NCI-H1436 treated with DMSO at 0.1 percent for 48 hours (cell line): ENCODE results near the gene INCA1.

Source experiments
- DNase-seq: peaks from one replicate; lab custom pipeline; 2025; lab: John Stamatoyannopoulos, UW

INCA1 gene

GRCh38 chr17:4948166-4948930 is 49.0 kb downstream of the INCA1 start, which contains the start of gene PFN1:
Gene PFN1 (minus strand): TSS chr17:4948530. CDS start chr17:4948394, 136 bp downstream.
- DNase-seq: peak; percentile 55

GRCh38 chr17:4947411-4948165 is 49.7 kb downstream of the INCA1 start:
- DNase-seq: no peak

GRCh38 chr17:4947010-4947410 is 50.3 kb downstream of the INCA1 start:
- DNase-seq: no peak

- DNase-seq: no peak
Observed at GRCh38 chr17:4946312-4946976, 50.9 kb downstream of the INCA1 start.

- no peak for DNase-seq
Observed at GRCh38 chr17:4945944-4946280, 51.4 kb downstream of the INCA1 start.

DNA sequence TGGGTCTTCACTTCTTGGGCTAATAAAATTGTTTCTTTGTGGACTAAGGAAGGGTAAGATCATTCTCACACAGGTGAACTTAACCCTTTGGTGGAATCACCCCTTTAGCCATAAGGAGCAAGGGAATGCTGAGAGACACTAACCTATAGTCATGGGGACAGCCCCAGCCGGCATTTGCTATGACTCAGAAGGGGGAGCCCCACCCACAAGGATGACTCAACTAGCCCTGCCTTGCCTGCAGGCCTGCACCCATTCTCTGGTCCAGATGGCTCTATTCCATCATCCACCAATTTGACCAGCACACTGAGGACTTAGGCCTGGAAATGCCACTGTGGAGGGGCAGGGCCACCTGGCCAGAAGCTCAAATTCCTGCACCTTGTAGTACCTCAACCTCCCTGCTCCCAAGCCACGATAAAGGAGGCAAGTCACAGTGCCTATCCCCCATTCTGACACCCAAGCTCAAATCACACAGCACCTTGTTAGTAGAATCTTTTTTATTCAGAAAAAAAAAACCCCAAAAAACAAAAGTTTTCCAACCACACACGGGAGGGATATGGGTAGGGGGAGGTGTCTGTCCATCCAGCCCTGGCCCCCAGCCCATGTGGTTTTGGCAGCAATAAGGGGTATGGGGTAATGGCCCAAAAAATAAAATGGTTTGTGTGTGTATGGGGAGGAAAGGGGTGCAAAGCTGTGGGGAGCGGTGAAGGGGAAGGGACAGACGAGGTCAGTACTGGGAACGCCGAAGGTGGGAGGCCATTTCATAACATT is 52.0 kb downstream of the INCA1 start:
- no peak for DNase-seq

DNA sequence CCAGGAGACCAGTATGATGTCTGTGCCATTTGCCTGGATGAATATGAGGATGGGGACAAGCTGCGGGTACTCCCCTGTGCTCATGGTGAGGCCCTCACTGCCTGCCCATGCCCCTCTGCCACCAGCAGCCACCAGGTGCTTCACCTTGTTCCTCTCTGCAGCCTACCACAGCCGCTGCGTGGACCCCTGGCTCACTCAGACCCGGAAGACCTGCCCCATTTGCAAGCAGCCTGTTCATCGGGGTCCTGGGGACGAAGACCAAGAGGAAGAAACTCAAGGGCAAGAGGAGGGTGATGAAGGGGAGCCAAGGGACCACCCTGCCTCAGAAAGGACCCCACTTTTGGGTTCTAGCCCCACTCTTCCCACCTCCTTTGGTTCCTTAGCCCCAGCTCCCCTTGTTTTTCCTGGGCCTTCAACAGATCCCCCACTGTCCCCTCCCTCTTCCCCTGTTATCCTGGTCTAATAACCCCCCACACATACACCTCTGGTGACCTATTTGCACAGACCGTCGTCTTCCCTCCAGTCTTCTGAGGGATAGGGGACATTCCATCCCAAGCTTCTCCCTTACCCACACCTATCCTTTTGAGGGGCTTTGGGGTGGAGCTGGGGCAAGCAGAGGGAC is 52.7 kb downstream of the INCA1 start:
- no peak for DNase-seq

DNA sequence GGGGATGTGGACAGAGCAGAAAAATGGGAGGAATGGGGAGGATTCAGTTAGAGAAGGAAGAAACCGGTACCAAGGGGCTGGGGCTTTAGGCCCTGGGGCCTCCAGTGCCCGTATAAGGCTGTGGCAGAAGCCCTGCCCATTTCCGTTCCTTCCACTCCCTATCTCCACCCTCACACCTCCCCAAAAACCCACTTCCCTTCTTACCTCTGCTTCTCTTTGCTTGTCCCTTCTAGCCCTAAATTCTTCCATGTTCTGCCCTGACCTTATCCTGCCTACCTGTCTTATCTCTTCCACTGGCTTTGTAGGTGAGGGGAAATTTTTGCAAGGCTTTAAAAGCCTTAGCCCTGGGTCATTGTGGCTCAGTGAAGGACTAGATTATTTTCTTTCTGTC is 53.2 kb downstream of the INCA1 start:
- no peak for DNase-seq

- DNase-seq: no peak
Observed at GRCh38 chr17:4942760-4943508, 54.4 kb downstream of the INCA1 start.

- no peak for DNase-seq
Observed at GRCh38 chr17:4941319-4941610, 56.1 kb downstream of the INCA1 start.

DNA sequence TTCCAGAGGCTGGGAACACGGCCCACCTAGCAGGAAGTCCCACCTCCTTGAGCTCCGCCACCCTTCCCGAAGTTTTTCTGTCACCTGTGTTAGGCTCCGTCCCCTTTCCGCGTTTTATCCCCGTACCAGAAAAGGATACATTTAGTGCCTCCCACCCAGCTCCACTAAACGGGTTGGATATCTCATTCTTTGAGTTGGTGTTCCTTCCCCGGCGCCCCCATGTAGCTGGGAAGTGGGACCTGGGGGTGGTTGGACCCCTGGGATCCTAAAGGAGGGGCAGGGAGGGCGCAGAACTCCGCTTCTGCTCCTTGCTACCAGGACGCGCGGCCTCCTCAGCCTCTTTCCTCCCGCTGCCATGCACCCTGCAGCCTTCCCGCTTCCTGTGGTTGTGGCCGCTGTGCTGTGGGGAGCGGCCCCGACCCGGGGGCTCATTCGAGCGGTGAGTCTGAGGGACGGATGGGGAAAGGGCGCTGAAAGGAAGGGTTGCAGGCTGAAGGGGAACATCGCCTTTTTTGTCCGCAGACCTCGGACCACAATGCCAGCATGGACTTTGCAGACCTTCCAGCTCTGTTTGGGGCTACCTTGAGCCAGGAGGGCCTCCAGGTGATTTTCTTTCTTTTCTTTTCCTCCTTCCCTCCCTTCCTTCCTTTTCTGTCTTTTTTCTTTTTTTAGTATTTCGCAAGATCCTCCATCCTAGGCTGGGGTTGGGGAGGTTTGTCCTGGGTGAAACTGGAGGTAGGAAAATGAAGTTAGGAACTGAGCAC is 56.6 kb downstream of the INCA1 start:
- DNase-seq: no peak

DNA sequence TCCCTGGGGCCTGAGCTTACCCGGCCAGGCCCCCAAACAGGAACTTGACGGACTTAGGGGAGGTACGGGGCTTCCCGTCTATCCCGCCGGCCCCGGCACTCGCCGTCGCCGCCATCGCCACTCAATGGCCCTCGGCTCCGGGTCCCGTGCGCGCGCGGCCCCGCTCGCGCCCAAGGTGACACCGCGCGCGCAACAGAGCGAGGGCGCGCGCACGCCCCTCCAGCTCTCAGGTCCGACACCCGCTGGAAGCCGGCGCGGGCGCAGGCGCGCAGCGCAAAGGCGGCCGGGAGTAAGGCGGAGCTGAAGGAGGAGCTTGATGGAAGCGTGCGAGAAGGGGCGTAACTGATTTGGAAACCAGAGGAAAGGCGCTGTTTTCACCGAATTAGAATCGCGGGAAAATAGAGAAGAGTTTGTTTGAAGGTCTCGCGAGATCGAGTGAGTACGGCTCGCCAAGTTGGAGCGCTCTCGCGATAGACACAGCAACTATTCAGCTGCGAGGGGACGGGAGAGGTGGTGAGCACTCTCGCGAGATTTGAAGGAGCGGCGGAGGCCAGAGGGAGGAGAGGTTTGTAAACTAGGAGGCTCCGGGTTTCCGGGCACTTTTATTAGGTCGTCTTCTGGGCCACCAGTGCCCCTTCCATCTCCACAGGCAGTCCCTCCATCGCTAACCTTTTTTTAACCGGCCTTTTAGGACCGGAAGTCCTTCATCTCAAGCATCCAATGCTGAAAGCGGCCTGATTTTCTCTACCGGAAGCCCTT is 57.3 kb downstream of the INCA1 start, which contains the start of the genes RNF167 and SLC25A11:
Gene RNF167 (plus strand): TSS at position 473 of the 759 bp plus-strand sequence. CDS start 642 bp downstream, outside the sequence.
Gene SLC25A11 (minus strand): TSS at position 251 of the 759 bp plus-strand sequence. CDS start 136 bp downstream, at position 115.
- peak; percentile 97 for DNase-seq

DNA sequence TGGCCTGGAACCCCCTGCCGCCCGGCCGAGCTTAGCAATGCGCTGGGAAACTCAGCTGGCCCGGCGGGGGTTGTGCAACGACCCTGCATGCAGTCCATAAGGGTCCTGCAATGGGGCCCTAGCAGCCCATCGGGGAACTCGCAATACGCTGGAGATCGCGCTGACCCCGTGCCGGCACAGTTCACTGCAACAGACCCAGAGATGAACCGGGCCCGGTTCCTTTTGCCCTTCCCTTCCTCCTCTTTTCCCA is 57.9 kb downstream of the INCA1 start:
- no peak for DNase-seq

GRCh38 chr17:4938688-4939545 is 58.4 kb downstream of the INCA1 start:
- no peak for DNase-seq
